Activated CD8-positive, alpha-beta memory T cell treated with anti-CD3 and anti-CD28 coated beads for 1 hour (primary cell): Measurements from ENCODE around the gene NUDT8.
"Not testable (repeated sequence)": the region's sequence is repeated elsewhere in the genome, so short reads cannot be mapped to it uniquely, and the experiment has no call there.

Experiments used
- DNase-seq, 2 donors: peaks; one replicate each; pipeline ENCODE4 v3.0.0-alpha.2; 2020; ENCODE audit warnings: low read depth in 1 of 2; ENCODE audit errors: extremely low read depth in 1 of 2

Gene NUDT8

DNA sequence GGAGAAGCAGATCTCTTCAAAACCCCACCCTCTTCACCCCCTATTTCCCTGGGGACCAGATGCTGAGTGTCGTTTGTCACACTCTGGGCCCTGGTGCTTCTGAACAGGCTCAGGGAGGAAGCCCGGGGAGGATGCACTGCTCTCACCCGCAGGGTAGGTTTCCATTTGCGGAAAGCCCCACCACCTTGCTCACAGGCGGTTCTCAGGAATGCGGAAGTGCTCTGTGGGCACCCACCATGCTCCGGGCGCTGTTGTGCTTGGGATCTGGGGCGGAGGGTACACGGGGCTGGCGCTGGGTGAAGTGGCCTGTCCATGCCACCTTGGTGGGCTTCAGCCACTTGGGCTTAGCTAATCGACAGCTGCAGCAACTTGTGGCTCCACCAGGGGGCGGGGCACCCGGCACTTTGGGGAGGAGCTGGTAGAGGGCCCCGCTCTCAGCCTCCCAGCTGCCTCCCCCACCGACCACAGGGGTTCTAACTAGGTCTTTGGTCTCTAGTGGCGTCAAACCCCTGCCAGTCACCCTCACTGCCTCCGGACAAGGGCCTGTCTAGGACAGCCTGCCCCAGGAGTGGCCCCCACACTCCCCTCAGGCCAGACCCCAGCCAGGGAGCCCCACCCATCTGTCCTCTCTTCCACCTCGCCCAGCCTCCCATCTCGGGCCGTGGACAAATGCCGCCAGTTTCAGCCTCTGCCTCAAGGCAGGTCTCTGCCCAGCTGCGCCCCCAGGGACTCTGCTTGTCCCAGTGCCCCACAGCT, 15.6 kb downstream of the NUDT8 start:
- DNase-seq, result peak; percentile 58 to 73

DNA sequence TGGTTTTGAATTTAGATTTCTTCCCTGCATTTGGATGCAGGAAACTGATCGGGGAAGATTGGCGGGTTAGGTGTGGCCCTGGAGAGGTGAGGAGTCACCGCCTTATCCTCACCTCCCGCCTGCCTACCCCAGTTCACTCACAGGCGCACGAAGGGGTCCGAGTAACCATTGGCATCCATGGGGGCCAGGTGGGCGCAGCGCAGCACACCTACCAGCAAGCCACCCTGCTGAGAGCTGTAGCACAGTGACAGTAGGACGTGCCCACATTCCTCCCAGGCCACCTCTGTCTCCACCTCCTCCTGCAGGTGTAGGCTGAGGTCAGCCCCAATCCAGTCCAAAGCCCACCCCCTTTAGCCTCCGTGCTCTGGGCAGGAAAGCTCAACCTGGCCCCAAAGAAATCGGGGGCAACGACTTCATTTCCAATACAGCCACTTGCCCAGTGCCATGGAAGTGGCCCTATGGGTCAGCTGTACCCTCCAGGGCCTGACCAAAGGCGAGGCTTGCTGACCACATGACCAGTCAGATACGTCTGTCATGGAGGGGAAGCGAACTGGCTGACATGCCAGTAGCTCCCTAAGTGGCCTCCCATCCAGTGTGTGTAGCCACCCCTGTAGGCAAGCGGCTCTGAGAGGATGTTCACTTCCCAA, 16.3 kb downstream of the NUDT8 start:
- DNase-seq, result no peak

DNA sequence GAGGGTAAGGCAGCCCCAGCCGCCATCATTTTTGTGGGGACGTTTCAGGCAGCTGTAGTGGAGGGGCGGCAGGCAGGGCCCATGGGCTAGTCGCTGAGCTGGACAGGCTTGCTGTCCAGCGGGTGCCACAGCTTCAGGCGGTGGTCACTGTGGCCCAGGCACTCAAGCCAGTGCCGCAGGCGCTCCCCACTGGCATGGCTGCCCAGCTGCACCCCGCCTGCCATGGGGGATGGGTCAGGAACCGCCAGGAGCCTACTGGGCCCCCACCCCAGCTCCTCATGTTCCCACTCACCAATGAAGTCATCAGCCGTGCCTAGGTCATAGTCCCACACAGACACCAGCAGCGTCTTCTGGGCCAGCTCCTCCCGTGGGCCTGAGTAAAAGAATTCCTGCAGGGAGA, 17.0 kb downstream of the NUDT8 start:
- no peak for DNase-seq

DNA sequence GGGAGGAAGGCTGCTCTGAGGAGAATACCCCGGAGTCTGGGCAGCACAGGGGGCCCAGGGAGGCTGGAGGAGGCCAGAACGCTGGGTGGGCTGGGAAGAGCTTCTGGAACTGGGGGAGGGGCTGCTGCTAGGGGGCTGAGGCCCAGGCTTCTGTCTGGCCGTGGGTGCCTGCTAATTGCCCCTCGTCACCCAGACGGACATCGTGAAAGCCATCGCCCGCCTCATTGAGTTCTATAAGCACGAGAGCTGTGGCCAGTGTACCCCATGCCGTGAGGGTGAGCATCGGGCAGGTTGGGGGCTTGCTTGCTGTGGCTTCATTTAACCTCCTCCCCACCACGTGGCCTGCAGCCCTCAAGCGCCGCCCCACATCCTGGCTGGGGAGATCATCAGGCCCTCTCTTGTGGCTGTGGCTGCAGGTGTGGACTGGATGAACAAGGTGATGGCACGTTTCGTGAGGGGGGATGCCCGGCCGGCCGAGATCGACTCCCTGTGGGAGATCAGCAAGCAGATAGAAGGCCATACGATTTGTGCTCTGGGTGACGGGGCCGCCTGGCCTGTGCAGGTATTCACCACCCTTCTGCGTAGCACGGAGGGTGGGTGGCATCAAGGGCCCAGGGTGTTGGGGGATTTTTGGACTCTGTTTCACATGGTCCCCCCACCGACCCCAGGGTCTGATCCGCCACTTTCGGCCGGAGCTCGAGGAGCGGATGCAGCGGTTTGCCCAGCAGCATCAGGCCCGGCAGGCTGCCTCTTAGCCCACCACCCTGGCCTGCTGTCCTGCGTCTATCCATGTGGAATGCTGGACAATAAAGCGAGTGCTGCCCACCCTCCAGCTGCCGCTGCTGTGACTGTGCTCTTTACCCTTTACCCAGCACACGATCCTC, 17.8 kb downstream of the NUDT8 start:
- no peak for DNase-seq

DNA sequence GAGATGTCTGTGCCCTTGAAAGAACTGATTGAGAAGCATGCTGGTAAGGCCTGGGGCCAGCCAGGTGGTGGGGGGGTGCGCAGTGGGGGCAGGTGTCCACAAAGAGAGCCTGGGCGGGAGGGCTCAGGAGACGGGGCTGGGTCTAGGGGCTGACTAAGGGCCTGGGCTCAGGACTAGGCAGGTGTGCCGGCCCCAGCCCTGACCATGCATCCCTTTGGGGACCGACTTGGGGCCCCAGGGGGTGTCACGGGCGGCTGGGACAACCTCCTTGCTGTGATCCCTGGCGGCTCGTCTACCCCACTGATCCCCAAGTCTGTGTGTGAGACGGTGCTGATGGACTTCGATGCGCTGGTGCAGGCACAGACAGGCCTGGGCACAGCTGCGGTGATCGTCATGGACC, 18.6 kb downstream of the NUDT8 start:
- no peak for DNase-seq

DNA sequence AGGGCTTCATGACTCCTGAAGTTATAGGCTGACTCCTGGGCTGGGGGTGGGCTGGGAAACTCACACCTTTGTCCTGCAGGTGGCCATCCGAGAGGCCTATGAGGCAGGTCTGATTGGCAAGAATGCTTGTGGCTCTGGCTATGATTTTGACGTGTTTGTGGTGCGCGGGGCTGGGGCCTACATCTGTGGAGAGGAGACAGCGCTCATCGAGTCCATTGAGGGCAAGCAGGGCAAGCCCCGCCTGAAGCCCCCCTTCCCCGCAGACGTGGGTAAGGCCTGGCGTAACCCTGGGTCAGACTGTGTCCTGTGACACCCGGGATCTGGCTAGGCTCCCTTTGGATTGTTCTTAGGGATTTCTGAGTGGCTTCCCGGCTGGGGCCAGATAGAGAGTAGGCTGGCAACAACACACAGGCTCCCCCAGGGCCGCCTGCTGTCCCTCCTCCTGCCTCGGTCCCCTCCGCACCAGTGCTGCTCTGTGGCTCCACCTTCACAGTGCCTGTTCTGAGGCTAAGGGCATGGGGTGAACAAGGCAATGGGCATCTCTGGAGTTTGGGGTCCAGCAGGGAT, 19.4 kb downstream of the NUDT8 start:
- DNase-seq, result no peak

DNA sequence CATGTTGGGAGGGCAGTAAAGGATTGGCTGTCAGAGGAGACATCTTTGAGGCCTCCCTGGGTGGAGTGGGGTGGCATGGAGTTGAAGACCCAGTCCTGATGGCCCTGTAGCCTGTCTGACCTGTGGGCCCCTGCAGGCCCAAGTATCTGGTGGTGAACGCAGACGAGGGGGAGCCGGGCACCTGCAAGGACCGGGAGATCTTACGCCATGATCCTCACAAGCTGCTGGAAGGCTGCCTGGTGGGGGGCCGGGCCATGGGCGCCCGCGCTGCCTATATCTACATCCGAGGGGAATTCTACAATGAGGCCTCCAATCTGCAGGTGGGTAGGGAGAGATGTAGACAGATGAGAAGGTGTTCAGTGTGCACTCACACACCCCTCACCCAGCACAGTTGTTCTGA, 20.4 kb downstream of the NUDT8 start:
- no peak for DNase-seq

DNA sequence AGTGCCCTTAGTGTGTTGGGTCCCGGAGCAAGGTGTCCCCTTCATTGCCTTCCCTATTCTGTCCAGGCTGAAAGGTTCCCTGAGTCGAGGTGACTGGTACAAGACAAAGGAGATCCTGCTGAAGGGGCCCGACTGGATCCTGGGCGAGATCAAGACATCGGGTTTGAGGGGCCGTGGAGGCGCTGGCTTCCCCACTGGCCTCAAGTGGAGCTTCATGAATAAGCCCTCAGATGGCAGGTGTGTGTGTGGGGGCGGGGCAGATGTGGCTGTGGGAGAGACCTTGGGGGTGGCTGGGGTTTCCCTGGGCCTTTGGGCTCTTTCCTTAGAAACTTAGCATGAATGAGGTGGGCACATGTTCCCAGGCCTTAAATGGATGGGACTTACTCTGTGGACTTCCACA, 21.3 kb downstream of the NUDT8 start:
- DNase-seq, result no peak

DNA sequence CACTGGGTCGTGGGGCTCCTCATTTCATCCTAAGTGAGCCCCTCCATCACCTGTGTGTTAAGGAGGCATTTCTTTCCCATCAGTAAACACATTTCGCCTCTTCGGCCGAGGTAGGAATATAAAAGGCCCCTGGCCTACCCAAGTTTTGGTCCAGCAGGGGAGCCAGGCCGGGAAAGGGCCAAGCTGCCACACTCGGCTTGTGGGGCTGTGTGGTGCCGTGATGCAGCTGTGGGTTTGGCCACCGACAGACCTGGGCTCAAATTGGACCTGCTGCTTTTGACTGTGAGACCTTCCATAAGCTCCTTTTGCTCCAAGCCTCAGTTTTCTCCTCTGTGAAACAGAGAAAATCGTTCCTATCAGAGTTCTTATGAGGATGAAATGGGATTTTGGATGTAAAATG, 22.2 kb downstream of the NUDT8 start:
- DNase-seq, result no peak

DNA sequence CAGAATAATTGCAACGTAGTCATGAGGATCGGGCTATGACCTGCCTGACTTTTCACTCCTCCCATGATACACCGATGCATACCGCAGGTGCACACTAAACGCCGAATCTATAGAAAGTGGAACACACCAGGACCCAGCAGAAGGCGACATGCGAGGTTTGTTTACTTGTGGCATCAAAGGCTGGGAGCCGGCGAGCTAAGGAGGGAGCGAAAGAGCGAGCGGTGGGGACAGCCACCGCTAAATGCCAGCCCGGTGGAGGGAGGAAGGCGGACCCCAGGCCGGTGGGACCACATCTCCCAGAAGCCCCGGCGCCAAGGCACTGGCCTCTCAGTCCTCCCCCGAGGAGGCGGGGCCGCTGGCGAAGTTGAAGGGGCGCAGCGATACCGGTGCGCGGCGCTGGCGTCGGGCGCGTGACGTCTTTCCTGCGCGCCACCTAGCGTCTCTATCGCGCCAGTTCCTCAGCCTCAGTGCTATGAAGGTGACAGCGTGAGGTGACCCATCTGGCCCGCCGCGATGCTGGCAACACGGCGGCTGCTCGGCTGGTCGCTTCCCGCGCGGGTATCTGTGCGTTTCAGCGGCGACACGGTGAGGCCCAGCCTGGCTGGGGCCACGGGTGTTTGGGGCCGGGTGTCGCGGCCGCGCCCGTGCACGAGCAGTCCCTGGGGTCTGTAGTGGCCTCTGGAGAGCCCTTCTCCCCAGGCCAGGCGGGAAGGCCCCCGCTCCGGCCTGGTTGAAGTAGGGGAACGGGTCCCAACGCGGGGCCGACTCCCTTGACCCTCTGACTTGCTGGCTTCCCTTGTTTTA, 23.0 kb downstream of the NUDT8 start, which contains the start of gene NDUFV1:
TSS of gene NDUFV1 (plus strand) at position 445 of the 804 bp plus-strand sequence. CDS start at position 514, 69 bp downstream.
- peak; percentile 87 to 95 for DNase-seq

DNA sequence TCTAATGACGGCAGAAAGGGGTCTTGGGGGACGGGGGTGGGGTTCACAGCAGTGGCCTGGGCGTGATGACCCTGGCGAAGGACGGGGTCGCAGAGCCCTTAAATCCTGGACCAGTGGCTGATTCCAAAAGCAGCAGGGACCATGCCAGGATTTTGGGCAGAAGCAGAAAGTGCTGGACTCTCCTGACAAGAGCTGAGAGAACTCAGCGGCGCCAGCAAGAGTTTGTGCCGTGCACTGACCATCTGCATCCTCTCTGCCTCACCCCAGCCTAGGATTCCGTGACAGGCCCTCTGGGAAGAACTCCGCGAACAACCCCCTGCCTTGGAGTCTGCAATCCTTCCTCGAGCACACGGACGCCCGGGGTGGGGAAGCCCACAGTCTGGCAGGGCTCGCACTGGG, 23.6 kb downstream of the NUDT8 start:
- no peak for DNase-seq

DNA sequence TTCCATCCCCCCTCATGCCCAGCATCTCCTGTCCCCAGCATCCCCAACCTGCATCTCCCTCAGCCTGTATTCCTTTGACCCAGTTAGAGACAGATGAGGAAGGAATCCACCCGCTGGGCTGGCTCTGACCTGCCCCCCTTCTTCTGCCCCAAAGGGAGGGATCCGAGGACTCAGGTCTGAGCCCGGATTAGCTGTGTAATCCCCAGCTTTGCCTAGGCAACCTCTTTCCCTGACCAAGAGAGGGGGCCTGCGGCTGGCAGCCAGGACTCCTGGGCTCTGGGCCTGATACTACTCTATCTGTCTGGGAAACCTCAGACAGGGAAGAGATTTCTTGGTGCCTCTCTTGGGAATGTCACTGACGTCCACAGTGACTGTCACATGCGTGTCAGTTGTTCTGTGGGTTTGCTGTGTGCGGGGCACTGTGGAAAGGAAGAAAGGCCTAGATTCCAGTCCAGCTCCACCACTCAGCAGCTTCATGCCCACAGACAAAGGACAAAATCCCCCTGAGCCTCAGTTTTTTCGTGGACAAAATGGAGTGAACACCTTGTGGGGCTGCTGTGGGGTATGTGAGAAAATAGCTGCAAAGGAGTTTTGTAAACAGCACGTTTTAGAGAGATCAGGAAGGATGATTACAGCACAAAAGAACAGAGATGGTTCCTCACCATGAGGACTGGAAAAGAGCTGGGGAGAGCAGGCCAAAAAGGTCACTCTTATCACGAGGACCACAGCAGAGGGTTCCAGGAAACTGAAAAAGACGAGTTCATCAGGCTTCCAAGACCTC, 24.3 kb downstream of the NUDT8 start:
- DNase-seq, result no peak

DNA sequence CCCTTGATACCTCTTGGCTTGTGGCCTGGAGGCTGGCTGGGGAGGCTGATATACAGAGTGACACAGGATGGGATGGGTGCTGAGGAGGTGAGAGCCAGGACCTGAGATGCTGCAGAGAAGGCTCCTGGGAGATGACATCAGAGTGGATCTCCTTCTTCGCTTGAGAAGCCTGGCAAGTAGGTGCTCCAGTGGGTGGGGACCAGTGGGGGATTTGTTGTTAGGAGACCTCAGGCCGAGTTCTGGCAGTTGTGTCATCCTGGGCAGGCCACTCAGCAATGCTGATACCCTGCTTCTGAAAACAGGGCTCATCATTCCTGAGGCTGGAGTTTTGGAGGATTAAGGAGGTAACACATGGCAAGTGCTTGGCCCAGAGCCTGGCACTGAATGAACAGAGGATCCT, 24.9 kb downstream of the NUDT8 start:
- DNase-seq, result no peak

DNA sequence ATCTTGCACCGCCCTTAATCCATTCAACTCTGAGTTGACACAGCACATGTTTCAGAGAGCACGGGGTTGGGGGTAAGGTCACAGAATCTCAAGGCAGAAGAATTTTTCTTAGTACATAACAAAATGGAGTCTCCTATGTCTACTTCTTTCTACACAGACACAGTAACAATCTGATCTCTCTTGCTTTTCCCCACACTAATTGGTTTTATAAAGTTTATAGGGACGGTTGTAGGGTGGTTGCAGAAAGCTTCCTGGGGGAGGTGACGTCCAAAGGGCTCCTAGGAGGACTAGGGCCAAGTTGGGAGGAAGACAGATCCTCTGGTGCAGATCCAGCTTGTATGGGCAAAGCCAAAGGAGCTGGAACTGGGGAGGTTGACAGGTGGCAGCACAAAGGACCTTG, 25.6 kb downstream of the NUDT8 start:
- not testable (repeated sequence) for DNase-seq

DNA sequence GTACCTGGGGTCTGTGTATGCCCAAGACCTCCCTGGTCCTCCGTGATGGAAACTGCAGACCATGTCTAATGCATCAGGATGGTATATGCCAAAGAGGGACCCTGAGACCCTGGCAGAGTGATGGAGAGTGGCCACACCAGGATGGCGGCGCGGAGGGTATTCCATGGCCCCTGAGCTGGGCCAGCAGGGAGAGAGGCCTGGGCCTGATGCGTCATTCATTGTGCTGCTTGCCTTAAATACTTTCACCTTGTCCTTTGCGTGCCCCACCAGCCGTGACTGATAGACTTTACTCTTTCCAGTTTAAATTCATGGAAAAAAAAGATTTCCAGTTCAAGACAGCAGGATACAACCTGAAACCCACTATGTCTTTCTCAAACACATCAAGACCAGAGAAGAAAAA, 28.6 kb downstream of the NUDT8 start:
- no peak for DNase-seq

DNA sequence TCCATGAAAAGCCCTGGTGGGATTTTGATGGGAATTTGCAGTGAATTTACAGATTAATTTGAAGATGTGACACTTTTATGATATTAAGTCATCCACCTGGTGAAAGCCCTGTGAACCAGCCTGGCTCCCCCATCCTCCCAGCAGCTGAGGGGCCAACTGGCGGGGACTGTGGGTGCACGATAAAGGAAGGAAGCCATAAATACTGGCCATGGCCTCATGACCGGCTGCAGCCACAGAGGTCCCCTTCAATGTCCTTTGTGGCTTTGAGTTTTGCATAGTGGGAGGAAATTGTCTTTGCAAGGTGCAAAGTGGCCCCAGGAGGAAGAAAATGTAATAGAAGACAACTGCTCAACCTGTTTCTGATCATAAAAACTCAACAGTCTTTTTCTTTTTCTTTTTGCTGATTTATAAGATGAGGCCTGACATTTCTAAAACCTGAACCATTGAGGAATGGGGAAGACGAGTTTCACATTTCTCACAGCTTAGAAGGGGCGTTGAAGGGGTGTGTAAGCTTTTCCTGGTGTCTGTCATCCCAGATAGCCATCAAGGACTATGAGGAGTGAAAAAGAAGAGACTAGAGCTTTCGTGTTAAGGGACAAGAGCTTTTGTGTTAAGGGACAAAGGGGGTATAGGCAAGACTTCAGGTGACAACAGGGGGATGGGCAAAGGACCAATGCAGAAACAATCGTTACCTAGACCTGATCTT, 29.3 kb downstream of the NUDT8 start:
- DNase-seq, result no peak

DNA sequence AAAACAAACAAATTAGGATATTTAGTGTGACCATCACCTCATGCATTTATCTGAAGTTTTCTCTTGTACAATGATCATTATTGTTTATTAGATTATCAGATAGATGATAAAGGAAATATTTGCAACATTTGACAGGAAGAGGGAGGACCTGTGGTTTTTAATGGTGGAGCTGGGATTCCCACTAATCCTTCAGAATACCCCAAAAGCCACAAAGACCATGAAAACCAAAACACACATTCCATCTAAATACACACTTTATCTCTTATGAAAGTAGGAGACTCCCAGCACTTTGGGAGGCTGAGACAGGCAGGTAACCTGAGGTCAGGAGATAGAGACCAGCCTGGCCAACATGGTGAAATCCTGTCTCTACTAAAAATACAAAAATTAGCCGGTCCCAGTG, 30.6 kb downstream of the NUDT8 start:
- no peak for DNase-seq

DNA sequence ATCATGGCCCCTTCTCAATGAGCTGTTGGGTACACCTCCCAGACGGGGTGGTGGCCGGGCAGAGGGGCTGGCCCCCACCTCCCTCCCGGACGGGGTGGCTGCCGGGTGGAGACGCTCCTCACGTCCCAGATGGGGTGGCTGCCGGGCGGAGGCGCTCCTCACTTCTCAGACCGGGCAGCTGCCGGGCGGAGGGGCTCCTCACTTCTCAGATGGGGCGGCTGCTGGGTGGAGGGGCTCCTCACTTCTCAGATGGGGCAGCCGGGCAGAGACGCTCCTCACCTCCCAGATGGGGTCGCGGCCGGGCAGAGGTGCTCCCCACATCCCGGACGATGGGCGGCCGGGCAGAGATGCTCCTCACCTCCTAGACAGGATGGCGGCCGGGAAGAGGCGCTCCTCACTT, 31.8 kb downstream of the NUDT8 start:
- not testable (repeated sequence) for DNase-seq

DNA sequence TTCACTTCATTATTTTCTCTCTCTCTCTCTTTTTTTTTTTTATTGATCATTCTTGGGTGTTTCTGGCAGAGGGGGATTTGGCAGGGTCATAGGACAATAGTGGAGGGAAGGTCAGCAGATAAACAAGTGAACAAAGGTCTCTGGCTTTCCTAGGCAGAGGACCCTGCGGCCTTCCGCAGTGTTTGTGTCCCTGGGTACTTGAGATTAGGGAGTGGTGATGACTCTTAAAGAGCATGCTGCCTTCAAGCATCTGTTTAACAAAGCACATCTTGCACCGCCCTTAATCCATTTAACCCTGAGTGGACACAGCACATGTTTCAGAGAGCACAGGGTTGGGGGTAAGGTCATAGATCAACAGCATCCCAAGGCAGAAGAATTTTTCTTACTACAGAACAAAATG, 32.3 kb downstream of the NUDT8 start:
- DNase-seq, result not testable (repeated sequence)
